H9 (cell line): Measurements from ENCODE around the gene SIAH2. TPM values are rescaled to one million over a fixed set of nuclear protein-coding genes. Genes with fewer than 3 reads are reported as not detected.

ENCODE experiments used
- DNase-seq: peaks from one replicate; pipeline ENCODE4 v3.0.0-alpha.2; 2017
- H2AFZ ChIP-seq: one replicate; pipeline ENCODE4 v1.6.1; 2013; ENCODE audit warnings: mild to moderate bottlenecking, low read length, control low read depth, moderate library complexity
- H2AK5ac ChIP-seq: 2 replicates; pipeline ENCODE4 v1.6.1; 2013; ENCODE audit warnings: low read length, control low read depth, mixed read lengths; ENCODE audit not compliant: insufficient read length
- H2BK120ac ChIP-seq: one replicate; pipeline ENCODE4 v1.6.1; 2013; ENCODE audit warnings: low read depth, mild to moderate bottlenecking, low read length, control low read depth, inconsistent platforms; ENCODE audit not compliant: poor library complexity, severe bottlenecking
- H2BK12ac ChIP-seq: 2 replicates; pipeline ENCODE4 v1.6.1; 2013; ENCODE audit warnings: low read length, control low read depth, mixed read lengths, low read depth; ENCODE audit not compliant: insufficient read length
- H2BK15ac ChIP-seq: 2 replicates; pipeline ENCODE4 v1.6.1; 2013; ENCODE audit warnings: low read depth, low read length, control low read depth
- H2BK20ac ChIP-seq: one replicate; pipeline ENCODE4 v1.6.1; 2013; ENCODE audit warnings: low read depth, mild to moderate bottlenecking, low read length, control low read depth, inconsistent platforms; ENCODE audit not compliant: poor library complexity, severe bottlenecking
- H2BK5ac ChIP-seq: 2 replicates; pipeline ENCODE4 v1.6.1; 2013; ENCODE audit warnings: low read length, control low read depth, mixed read lengths; ENCODE audit not compliant: insufficient read length
- H3K14ac ChIP-seq: 2 replicates; pipeline ENCODE4 v1.6.1; 2013; ENCODE audit warnings: low read length, control low read depth; ENCODE audit not compliant: insufficient read depth
- H3K18ac ChIP-seq: 2 replicates; pipeline ENCODE4 v1.6.1; 2013; ENCODE audit warnings: low read depth, mild to moderate bottlenecking, mixed read lengths, low read length, control low read depth; ENCODE audit not compliant: insufficient read length
- H3K23ac ChIP-seq: 2 replicates; pipeline ENCODE4 v1.6.1; 2013; ENCODE audit warnings: low read length, control low read depth, mixed read lengths, low read depth; ENCODE audit not compliant: insufficient read length
- H3K23me2 ChIP-seq: 2 replicates; pipeline ENCODE4 v1.6.1; 2013; ENCODE audit warnings: low read depth, mild to moderate bottlenecking, mixed read lengths, low read length, control low read depth; ENCODE audit not compliant: insufficient read length, poor library complexity, severe bottlenecking
- H3K27ac ChIP-seq: 2 replicates; pipeline ENCODE4 v1.5.1; 2013; ENCODE audit warnings: low read length, control low read depth, mixed read lengths, low read depth; ENCODE audit not compliant: insufficient read length
- H3K27me3 ChIP-seq: 2 replicates; pipeline ENCODE4 v1.6.1; 2013; ENCODE audit warnings: low read length, control low read depth, inconsistent platforms; ENCODE audit not compliant: insufficient read depth
- H3K4ac ChIP-seq: 2 replicates; pipeline ENCODE4 v1.6.1; 2013; ENCODE audit warnings: low read depth, mild to moderate bottlenecking, control low read depth, inconsistent platforms, low read length, moderate library complexity
- H3K4me1 ChIP-seq: 2 replicates; pipeline ENCODE4 v1.6.1; 2013; ENCODE audit warnings: low read length, control low read depth, inconsistent platforms; ENCODE audit not compliant: insufficient read depth
- H3K4me2 ChIP-seq: 2 replicates; pipeline ENCODE4 v1.6.1; 2013; ENCODE audit warnings: low read length, control low read depth, mixed read lengths; ENCODE audit not compliant: insufficient read length, insufficient read depth
- H3K56ac ChIP-seq: 2 replicates; pipeline ENCODE4 v1.6.1; 2013; ENCODE audit warnings: low read depth, mild to moderate bottlenecking, mixed read lengths, low read length, control low read depth; ENCODE audit not compliant: insufficient read length
- H3K79me1 ChIP-seq: 2 replicates; pipeline ENCODE4 v1.6.1; 2013; ENCODE audit warnings: low read depth, mild to moderate bottlenecking, moderate library complexity, low read length, control low read depth, inconsistent platforms; ENCODE audit not compliant: insufficient read depth, poor library complexity, severe bottlenecking
- H3K79me2 ChIP-seq: 2 replicates; pipeline ENCODE4 v1.6.1; 2013; ENCODE audit warnings: low read length, control low read depth, inconsistent platforms; ENCODE audit not compliant: insufficient read depth
- H3K9ac ChIP-seq: 2 replicates; pipeline ENCODE4 v1.6.1; 2013; ENCODE audit warnings: low read length, control low read depth, mixed read lengths; ENCODE audit not compliant: insufficient read length; ENCODE audit errors: extremely low read depth
- H3K9me3 ChIP-seq: one replicate; pipeline ENCODE4 v1.6.1; 2013; ENCODE audit warnings: low read depth, low read length, inconsistent platforms; ENCODE audit not compliant: control insufficient read depth
- H3T11ph ChIP-seq: one replicate; pipeline ENCODE4 v1.6.1; 2013; ENCODE audit warnings: mild to moderate bottlenecking, low read length, control low read depth, inconsistent platforms
- H4K20me1 ChIP-seq: one replicate; pipeline ENCODE4 v1.6.1; 2013; ENCODE audit not compliant: control insufficient read depth, insufficient read length, insufficient read depth
- H4K5ac ChIP-seq: 2 replicates; pipeline ENCODE4 v1.6.1; 2013; ENCODE audit warnings: low read depth, mild to moderate bottlenecking, mixed read lengths, low read length, control low read depth; ENCODE audit not compliant: insufficient read length
- H4K8ac ChIP-seq: replicated peaks from 2 replicates; pipeline ENCODE4 v1.6.1; 2013; ENCODE audit warnings: low read length, control low read depth, mixed read lengths, low read depth; ENCODE audit not compliant: insufficient read length
- H4K91ac ChIP-seq: 2 replicates; pipeline ENCODE4 v1.6.1; 2013; ENCODE audit warnings: low read depth, mild to moderate bottlenecking, moderate library complexity, mixed read lengths, low read length, control low read depth; ENCODE audit not compliant: insufficient read length
- H3K27ac Mint-ChIP-seq, 3 experiments: 2 replicates in 2 of 3; 3 replicates in 1 of 3; pipeline ENCODE4 v1.8.0; 2020 to 2021; ENCODE audit warnings: mixed read lengths in 3 of 3, mild to moderate bottlenecking in 1 of 3, moderate library complexity in 1 of 3
- H3K27me3 Mint-ChIP-seq: 2 replicates; pipeline ENCODE4 v1.8.0; 2021; ENCODE audit warnings: low read depth, mild to moderate bottlenecking, moderate library complexity, mixed read lengths
- H3K36me3 Mint-ChIP-seq, 3 experiments: 2 replicates in 2 of 3; 3 replicates in 1 of 3; pipeline ENCODE4 v1.8.0; 2020 to 2021; ENCODE audit warnings: low read depth in 3 of 3, mixed read lengths in 3 of 3; ENCODE audit not compliant: insufficient read depth in 1 of 3
- H3K4me1 Mint-ChIP-seq, 2 experiments: 2 replicates each; pipeline ENCODE4 v1.8.0; 2020; ENCODE audit warnings: mixed read lengths in 2 of 2
- H3K4me3 Mint-ChIP-seq, 2 experiments: 2 replicates in 1 of 2; 3 replicates in 1 of 2; pipeline ENCODE4 v1.8.0; 2020 to 2021; ENCODE audit warnings: mild to moderate bottlenecking in 2 of 2, mixed read lengths in 2 of 2, moderate library complexity in 1 of 2
- H3K9me3 Mint-ChIP-seq, 2 experiments: 2 replicates in 1 of 2; 3 replicates in 1 of 2; pipeline ENCODE4 v1.8.0; 2020; ENCODE audit warnings: mild to moderate bottlenecking in 2 of 2, mixed read lengths in 2 of 2, moderate library complexity in 1 of 2
- CTCF ChIP-seq: fragments of 200-600 bp; sonication (generic); conservative IDR thresholded peaks from 3 replicates; pipeline ENCODE4 v1.8.0; 2021; ENCODE audit warnings: antibody characterized with exemption, mild to moderate bottlenecking
- WGBS: extraction: QIAGEN DNeasy Blood & Tissue Kit; methylation state at CpG from one replicate; pipeline ENCODE4 v1.1.7; 2013; ENCODE audit warnings: missing lambda C conversion rate, low lambda C conversion rate, mixed read lengths; ENCODE audit not compliant: insufficient read length; ENCODE audit errors: extremely low coverage; 5-methylcytosine and 5-hydroxymethylcytosine counted together
- total RNA-seq: library from RNA; stranded (reverse); gene quantifications from 2 replicates; pipeline ENCODE4 v1.2.1, GENCODE V29; 2021

SIAH2 gene
- total RNA-seq, 1 experiment from 2014 or later, result 17.4 TPM

GRCh38 chr3:150765949-150766720 is 3.2 kb upstream of the SIAH2 start:
- WGBS, result no CpG with 5 or more reads among the region's 8 CpGs
- no peak overlapping the region for H4K5ac ChIP-seq
- no peak overlapping the region for H4K8ac ChIP-seq

More at GRCh38 chr3:150765949-150766720, 3.2 kb upstream of the SIAH2 start:
- H3K4me3 Mint-ChIP-seq, result no peak overlapping the region
- Histone ChIP-seq H2BK5ac (no peak overlapping the region), H3K18ac (no peak overlapping the region), H2BK15ac (no peak overlapping the region), H3K4me2 (no peak overlapping the region), H3T11ph (no peak overlapping the region), H3K14ac (no peak overlapping the region), H3K56ac (no peak overlapping the region), H3K4ac (no peak overlapping the region), H2BK120ac (no peak overlapping the region), H2BK12ac (no peak overlapping the region), H3K9ac (no peak overlapping the region), H3K79me1 (no peaks in the 10 kb centered on the region), H3K27me3 (no peaks in the 10 kb centered on the region), H2AFZ (no peak overlapping the region), H2AK5ac (no peak overlapping the region), H3K4me1 (peaks cover 5% of the 10 kb centered on the region; the same call in 1 of the 2 replicates), H3K79me2 (no peaks in the 10 kb centered on the region), H3K9me3 (no peaks in the 10 kb centered on the region), H4K20me1 (no peaks in the 10 kb centered on the region), H2BK20ac (no peak overlapping the region), H3K23ac (no peak overlapping the region), H4K91ac (no peak overlapping the region), H3K27ac (no peak overlapping the region), H3K23me2 (peaks cover 11% of the 10 kb centered on the region)
- DNase-seq, result no peak
- H3K27ac Mint-ChIP-seq, result no peak overlapping the region
- no peak for TF ChIP-seq CTCF
- no peaks in the 10 kb centered on the region for H3K36me3 Mint-ChIP-seq
- H3K9me3 Mint-ChIP-seq, result no peaks in the 10 kb centered on the region; a peak in 1 of 5 replicates
- peaks cover 30% of the 10 kb centered on the region for H3K27me3 Mint-ChIP-seq
- peaks cover 23 to 28% of the 10 kb centered on the region in 2 experiments for H3K4me1 Mint-ChIP-seq
